HEK293 (cell line): Measurements from ENCODE around the gene RNU1-2.
"Not testable (repeated sequence)": the region's sequence is repeated elsewhere in the genome, so short reads cannot be mapped to it uniquely, and the experiment has no call there.

Experiments
- CTCF ChIA-PET: fragments of 350-600 bp; formaldehyde crosslinking; extraction: SDS; loops from one replicate; lab custom pipeline; 2021; ENCODE audit warnings: antibody characterized with exemption; lab: Yijun Ruan, JAX
- POLR2A ChIA-PET: fragments of 300-600 bp; formaldehyde crosslinking; extraction: SDS; loops from one replicate; lab custom pipeline; 2020; ENCODE audit warnings: antibody characterized with exemption, inconsistent platforms; lab: Yijun Ruan, JAX
- H3K27ac ChIP-seq: fragments of 200-500 bp; sonication (Bioruptor generic); 2 replicates; pipeline ENCODE4 v1.5.1; 2014; ENCODE audit warnings: low read depth, low read length, control low read depth, inconsistent platforms; ENCODE audit errors: extremely low read depth
- H3K36me3 ChIP-seq, 2 experiments: fragments of 200-500 bp in 1 of 2; sonication (Bioruptor generic) in 1 of 2; 1 replicate in 1 of 2; 2 replicates in 1 of 2; pipeline ENCODE4 v1.5.1; 2014 to 2017; ENCODE audit warnings: inconsistent platforms in 2 of 2, low read length in 2 of 2; ENCODE audit not compliant: control insufficient read depth in 2 of 2, insufficient read depth in 1 of 2
- H3K4me1 ChIP-seq: fragments of 200-500 bp; sonication (Bioruptor generic); 2 replicates; pipeline ENCODE4 v1.5.1; 2014; ENCODE audit warnings: mild to moderate bottlenecking, low read length, inconsistent platforms; ENCODE audit not compliant: control insufficient read depth, insufficient read depth
- H3K4me3 ChIP-seq: 2 replicates; pipeline ENCODE4 v1.5.1; 2011; ENCODE audit warnings: low read depth, mild to moderate bottlenecking, control low read depth, low read length, moderate library complexity
- H3K9me3 ChIP-seq: fragments of 200-500 bp; sonication (Bioruptor generic); 2 replicates; pipeline ENCODE4 v1.5.1; 2014; ENCODE audit warnings: low read depth, low read length, inconsistent platforms; ENCODE audit not compliant: control insufficient read depth, insufficient read depth
- ZFP3 ChIP-seq: fragments of 450-650 bp; formaldehyde crosslinking; IDR thresholded peaks from 2 replicates; pipeline ENCODE4 v1.5.1; 2016; ENCODE audit warnings: low read depth, missing biosample characterization, missing genetic modification characterization
- ZNF354C ChIP-seq: fragments of 450-650 bp; formaldehyde crosslinking; IDR thresholded peaks from 2 replicates; pipeline ENCODE4 v1.5.1; 2016; ENCODE audit warnings: missing biosample characterization, missing genetic modification characterization, low read depth, borderline replicate concordance
- ZNF366 ChIP-seq: fragments of 450-650 bp; formaldehyde crosslinking; conservative IDR thresholded peaks from 2 replicates; pipeline ENCODE4 v1.5.1; 2016; ENCODE audit warnings: missing biosample characterization, missing genetic modification characterization
- ZNF501 ChIP-seq: fragments of 450-650 bp; formaldehyde crosslinking; IDR thresholded peaks from 2 replicates; pipeline ENCODE4 v1.5.1; 2016; ENCODE audit warnings: missing biosample characterization, missing genetic modification characterization
- ZNF768 ChIP-seq: fragments of 450-650 bp; formaldehyde crosslinking; IDR thresholded peaks from 2 replicates; pipeline ENCODE4 v1.5.1; 2018; ENCODE audit warnings: missing biosample characterization, mild to moderate bottlenecking, missing genetic modification characterization
- ZNF785 ChIP-seq: fragments of 450-650 bp; formaldehyde crosslinking; IDR thresholded peaks from 2 replicates; pipeline ENCODE4 v1.5.1; 2016; ENCODE audit warnings: missing biosample characterization, missing genetic modification characterization
- ZNF830 ChIP-seq: fragments of 450-650 bp; IDR thresholded peaks from 2 replicates; pipeline ENCODE4 v1.5.0; 2018; ENCODE audit warnings: missing biosample characterization, missing genetic modification characterization, low read depth, mild to moderate bottlenecking, moderate library complexity
- TF ChIP-seq, protein P1 (sequence below): fragments of 450-650 bp; formaldehyde crosslinking; IDR thresholded peaks from 2 replicates; pipeline ENCODE4 v1.5.1; 2017; ENCODE audit warnings: missing biosample characterization, missing genetic modification characterization

RNU1-2 gene

GRCh38 chr1:16931206-16931934, 35.6 kb downstream of the RNU1-2 start:
- CTCF ChIA-PET = interaction anchor here (0.6 kb wide), 1 partner anchor 115 kb away, joined by 3 read pairs; no protein-coding TSS in a partner anchor
- H3K9me3 ChIP-seq, H3K4me3 ChIP-seq, H3K4me1 ChIP-seq, POLR2A ChIA-PET, H3K27ac ChIP-seq: not testable (repeated sequence)
- H3K36me3 ChIP-seq = peaks cover 6 to 14% of the 10 kb centered on the region in 2 experiments; a peak in 2 of 3 replicates
- peak; percentile 97; the same call in 1 of the 2 replicates for TF ChIP-seq ZNF768 (tag by site-specific recombination)

GRCh38 chr1:16933945-16934344, 38.2 kb downstream of the RNU1-2 start:
- CTCF ChIA-PET = interaction anchor here (0.5 kb wide), 1 partner anchor 473 kb away, joined by 3 read pairs; no protein-coding TSS in a partner anchor

GRCh38 chr1:16936580-16936979, 40.8 kb downstream of the RNU1-2 start:
- POLR2A ChIA-PET = not testable (repeated sequence)
- peaks cover 6 to 18% of the 10 kb centered on the region in 2 experiments; a peak in 2 of 3 replicates for H3K36me3 ChIP-seq

More at GRCh38 chr1:16933945-16934344, 38.2 kb downstream of the RNU1-2 start:
- H3K9me3 ChIP-seq, POLR2A ChIA-PET, H3K4me3 ChIP-seq, H3K4me1 ChIP-seq, H3K27ac ChIP-seq: not testable (repeated sequence)
- H3K36me3 ChIP-seq = peaks cover 6 to 29% of the 10 kb centered on the region in 2 experiments; a peak in 2 of 3 replicates

GRCh38 chr1:16938351-16939321, 42.9 kb downstream of the RNU1-2 start:
- TF ChIP-seq, protein P1, sequence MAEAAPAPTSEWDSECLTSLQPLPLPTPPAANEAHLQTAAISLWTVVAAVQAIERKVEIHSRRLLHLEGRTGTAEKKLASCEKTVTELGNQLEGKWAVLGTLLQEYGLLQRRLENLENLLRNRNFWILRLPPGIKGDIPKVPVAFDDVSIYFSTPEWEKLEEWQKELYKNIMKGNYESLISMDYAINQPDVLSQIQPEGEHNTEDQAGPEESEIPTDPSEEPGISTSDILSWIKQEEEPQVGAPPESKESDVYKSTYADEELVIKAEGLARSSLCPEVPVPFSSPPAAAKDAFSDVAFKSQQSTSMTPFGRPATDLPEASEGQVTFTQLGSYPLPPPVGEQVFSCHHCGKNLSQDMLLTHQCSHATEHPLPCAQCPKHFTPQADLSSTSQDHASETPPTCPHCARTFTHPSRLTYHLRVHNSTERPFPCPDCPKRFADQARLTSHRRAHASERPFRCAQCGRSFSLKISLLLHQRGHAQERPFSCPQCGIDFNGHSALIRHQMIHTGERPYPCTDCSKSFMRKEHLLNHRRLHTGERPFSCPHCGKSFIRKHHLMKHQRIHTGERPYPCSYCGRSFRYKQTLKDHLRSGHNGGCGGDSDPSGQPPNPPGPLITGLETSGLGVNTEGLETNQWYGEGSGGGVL (tag by site-specific recombination) = no peak
- TF ChIP-seq ZNF501 (tag by site-specific recombination) (no peak), ZNF354C (tag by site-specific recombination) (no peak), ZNF830 (tag by site-specific recombination) (no peak), ZNF785 (no peak), ZFP3 (tag by site-specific recombination) (no peak), ZNF366 (tag by site-specific recombination) (no peak)
- ChIA-PET POLR2A (no interaction called here), CTCF (no interaction called here)
- H3K4me1 ChIP-seq = no peaks in the 10 kb centered on the region
- H3K9me3 ChIP-seq = no peaks in the 10 kb centered on the region
- H3K27ac ChIP-seq = no peak overlapping the region
- H3K36me3 ChIP-seq = peaks cover 6 to 25% of the 10 kb centered on the region in 2 experiments; a peak in 2 of 3 replicates
- no peak overlapping the region for H3K4me3 ChIP-seq

More at GRCh38 chr1:16936580-16936979, 40.8 kb downstream of the RNU1-2 start:
- not testable (repeated sequence) for H3K4me3 ChIP-seq, H3K4me1 ChIP-seq, H3K9me3 ChIP-seq, H3K27ac ChIP-seq
- CTCF ChIA-PET = interaction anchor here (1.0 kb wide), 1 partner anchor 15 kb away, joined by 3 read pairs; no protein-coding TSS in a partner anchor

DNA sequence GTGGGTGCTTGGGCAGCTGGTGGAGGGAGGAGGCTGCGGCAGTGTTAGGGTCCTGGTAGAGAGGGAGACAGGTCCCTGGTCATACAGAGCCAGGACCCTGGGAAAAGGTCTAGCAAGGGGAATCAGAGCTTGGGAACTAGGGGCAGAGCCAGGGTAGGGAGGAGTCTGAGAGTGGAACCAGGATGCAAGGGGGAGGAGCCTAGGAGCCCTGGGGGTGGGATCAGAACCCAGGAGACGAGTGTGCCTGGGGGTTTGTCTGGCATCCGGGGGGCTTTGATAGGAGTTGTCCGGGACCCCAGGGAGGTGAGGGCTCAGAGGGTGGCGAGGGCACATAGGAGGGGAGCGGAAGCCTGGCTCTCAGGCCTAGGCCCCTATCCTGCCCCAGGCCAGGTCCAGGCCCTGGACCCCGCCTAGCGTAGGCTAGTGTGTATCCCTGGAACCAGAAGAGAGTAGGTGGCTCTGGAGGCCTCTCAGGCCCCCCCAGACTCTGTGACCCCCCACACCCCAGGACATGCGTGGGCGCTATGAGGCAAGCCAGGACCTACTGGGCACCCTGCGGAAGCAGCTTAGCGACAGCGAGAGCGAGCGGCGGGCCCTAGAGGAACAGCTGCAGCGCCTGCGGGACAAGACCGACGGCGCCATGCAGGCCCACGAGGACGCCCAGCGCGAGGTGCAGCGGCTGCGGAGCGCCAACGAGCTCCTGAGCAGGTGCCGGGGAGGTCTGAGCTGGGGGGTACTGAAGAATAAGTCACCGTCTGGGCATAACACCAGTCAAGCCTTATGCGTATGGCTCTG, 43.8 kb downstream of the RNU1-2 start:
- CTCF ChIA-PET, H3K4me3 ChIP-seq, H3K9me3 ChIP-seq, H3K27ac ChIP-seq, POLR2A ChIA-PET, H3K4me1 ChIP-seq: not testable (repeated sequence)
- peaks cover 1 to 32% of the 10 kb centered on the region in 2 experiments; a peak in 2 of 3 replicates for H3K36me3 ChIP-seq
